Measurements from ENCODE around the gene RYR3. TPM values are rescaled to one million over a fixed set of nuclear protein-coding genes. Genes with fewer than 3 reads are reported as not detected.

RYR3 gene
- total and polyA plus RNA-seq, 7 donors: 2.5 to 159 (median 24.0) TPM

DNA sequence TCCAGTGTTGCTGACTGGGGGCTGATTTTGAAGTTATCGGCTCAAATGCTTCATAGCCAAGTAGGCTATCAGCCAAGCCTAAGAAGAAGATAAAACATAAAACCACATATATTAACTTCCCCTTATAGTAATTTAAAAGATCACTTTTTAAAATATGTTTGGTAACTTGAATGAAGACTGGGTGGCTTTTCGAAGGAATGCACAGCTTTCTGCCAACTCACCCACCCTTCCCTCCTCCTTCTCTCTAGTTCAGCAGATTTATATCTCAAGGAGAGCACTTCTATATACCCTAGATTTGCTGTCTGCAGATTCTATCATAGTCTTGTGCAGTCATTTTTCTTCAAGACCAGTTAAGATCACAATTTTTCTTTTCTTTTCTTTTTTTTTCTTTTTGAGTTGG lies 468.1 kb downstream of the RYR3 start:
- Histone ChIP-seq H3K4me1 (no peaks in the 10 kb centered on the region), H3K27ac (no peak overlapping the region), H3K4me3 (no peak overlapping the region), H3K27me3 (ENCODE audit: insufficient read depth in 3 of 3, low read length in 2 of 3) (no peaks in the 10 kb centered on the region), H3K36me3 (ENCODE audit: insufficient read depth in 1 of 2, low read depth in 1 of 2) (peaks cover 0 to 36% of the 10 kb centered on the region in 2 donors), H3K9me3 (no peaks in the 10 kb centered on the region)
- 86 to 95% (median 91%) methylated on average over 2 of the region's 2 CpGs for WGBS, 3 donors
- TF ChIP-seq, protein P1, sequence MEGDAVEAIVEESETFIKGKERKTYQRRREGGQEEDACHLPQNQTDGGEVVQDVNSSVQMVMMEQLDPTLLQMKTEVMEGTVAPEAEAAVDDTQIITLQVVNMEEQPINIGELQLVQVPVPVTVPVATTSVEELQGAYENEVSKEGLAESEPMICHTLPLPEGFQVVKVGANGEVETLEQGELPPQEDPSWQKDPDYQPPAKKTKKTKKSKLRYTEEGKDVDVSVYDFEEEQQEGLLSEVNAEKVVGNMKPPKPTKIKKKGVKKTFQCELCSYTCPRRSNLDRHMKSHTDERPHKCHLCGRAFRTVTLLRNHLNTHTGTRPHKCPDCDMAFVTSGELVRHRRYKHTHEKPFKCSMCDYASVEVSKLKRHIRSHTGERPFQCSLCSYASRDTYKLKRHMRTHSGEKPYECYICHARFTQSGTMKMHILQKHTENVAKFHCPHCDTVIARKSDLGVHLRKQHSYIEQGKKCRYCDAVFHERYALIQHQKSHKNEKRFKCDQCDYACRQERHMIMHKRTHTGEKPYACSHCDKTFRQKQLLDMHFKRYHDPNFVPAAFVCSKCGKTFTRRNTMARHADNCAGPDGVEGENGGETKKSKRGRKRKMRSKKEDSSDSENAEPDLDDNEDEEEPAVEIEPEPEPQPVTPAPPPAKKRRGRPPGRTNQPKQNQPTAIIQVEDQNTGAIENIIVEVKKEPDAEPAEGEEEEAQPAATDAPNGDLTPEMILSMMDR (IDR thresholded peaks at IDR 0.05): no peak
- ATAC-seq (no peak), DNase-seq (no peak)
- intact Hi-C loops (cut with DNase I): no loop called here

- intact Hi-C loops (cut with DNase I): no loop called here
- ATAC-seq: no peak
- no peak overlapping the region for H3K4me3 ChIP-seq
- H3K9me3 ChIP-seq: no peaks in the 10 kb centered on the region
- H3K27ac ChIP-seq: no peak overlapping the region
- no peaks in the 10 kb centered on the region for H3K27me3 ChIP-seq (ENCODE audit: insufficient read depth in 3 of 3, low read length in 2 of 3)
- WGBS, 3 donors: 89 to 93% (median 93%) methylated on average over 5 of the region's 5 CpGs
- TF ChIP-seq, protein P1 (IDR thresholded peaks at IDR 0.05): no peak
- DNase-seq: no peak
- H3K4me1 ChIP-seq: no peaks in the 10 kb centered on the region
- H3K36me3 ChIP-seq (ENCODE audit: insufficient read depth in 1 of 2, low read depth in 1 of 2): peaks cover 0 to 29% of the 10 kb centered on the region in 2 donors
Observed at GRCh38 chr15:33780011-33780768, 469.4 kb downstream of the RYR3 start.

DNA sequence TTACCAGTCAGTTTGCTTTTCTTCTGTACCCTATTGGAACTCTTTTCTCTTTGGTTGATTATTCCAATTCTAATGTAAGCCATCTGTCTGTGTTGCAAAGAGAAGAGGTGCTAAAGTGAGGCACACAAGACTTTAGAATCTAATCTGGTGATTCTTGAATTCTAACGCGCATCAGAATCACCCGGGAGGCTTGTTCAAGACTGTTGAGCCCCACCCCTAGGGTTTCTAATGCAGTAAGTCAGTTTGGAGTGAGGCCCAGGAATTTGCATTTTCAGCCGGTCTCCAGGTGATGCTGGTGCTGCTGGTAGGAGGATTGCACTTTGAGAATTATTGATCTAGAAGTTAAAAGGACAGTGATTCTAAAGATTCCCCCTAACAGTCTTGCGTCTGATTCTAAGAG lies 472.2 kb downstream of the RYR3 start:
- no peaks in the 10 kb centered on the region for H3K9me3 ChIP-seq
- no peak for DNase-seq
- TF ChIP-seq, protein P1 (IDR thresholded peaks at IDR 0.05): no peak
- no peak overlapping the region for H3K4me3 ChIP-seq
- no peaks in the 10 kb centered on the region for H3K27me3 ChIP-seq (ENCODE audit: insufficient read depth in 3 of 3, low read length in 2 of 3)
- intact Hi-C loops (cut with DNase I): no loop called here
- no peaks in the 10 kb centered on the region for H3K4me1 ChIP-seq
- H3K27ac ChIP-seq: no peak overlapping the region
- H3K36me3 ChIP-seq (ENCODE audit: insufficient read depth in 1 of 2, low read depth in 1 of 2): peaks cover 0 to 42% of the 10 kb centered on the region in 2 donors
- no peak for ATAC-seq
- 76 to 86% (median 82%) methylated on average over 5 of the region's 5 CpGs for WGBS, 3 donors

GRCh38 chr15:33785366-33785765 lies 474.6 kb downstream of the RYR3 start:
- ATAC-seq: no peak

More at GRCh38 chr15:33785366-33785765, 474.6 kb downstream of the RYR3 start:
- Histone ChIP-seq H3K4me3 (no peak overlapping the region), H3K4me1 (no peaks in the 10 kb centered on the region), H3K36me3 (ENCODE audit: insufficient read depth in 1 of 2, low read depth in 1 of 2) (peaks cover 0 to 43% of the 10 kb centered on the region in 2 donors), H3K27ac (no peak overlapping the region), H3K27me3 (ENCODE audit: insufficient read depth in 3 of 3, low read length in 2 of 3) (no peaks in the 10 kb centered on the region), H3K9me3 (no peaks in the 10 kb centered on the region)
- intact Hi-C loops (cut with DNase I): no loop called here
- TF ChIP-seq, protein P1 (IDR thresholded peaks at IDR 0.05): no peak
- no peak for DNase-seq
- WGBS, 3 donors: 76 to 83% (median 81%) methylated on average over 6 of the region's 6 CpGs

Measured in psoas muscle (tissue), 8 donors.